ENCODE results near the gene GHDC.

- TF ChIP-seq CTCF (IDR thresholded peaks at IDR 0.05; ENCODE audit: low read depth, low read length) (no peak), EZH2phosphoT487 (IDR thresholded peaks at IDR 0.05; ENCODE audit: low read depth) (no peak)
Observed at GRCh38 chr17:42240201-42240600, 45.9 kb upstream of the GHDC start.
